ENCODE results near the gene CHST8.

GRCh38 chr19:33644284-33644836 lies 22.6 kb downstream of the CHST8 start:
- TF ChIP-seq GATA2 (IDR thresholded peaks at IDR 0.05; ENCODE audit: low read depth, low read length) (no peak), GATA3 (IDR thresholded peaks at IDR 0.05; ENCODE audit: low read depth, low read length) (no peak)
